Neural cell (in vitro differentiated cells): ENCODE measurements around the gene KLHL17. TPM values are rescaled to one million over a fixed set of nuclear protein-coding genes. Genes with fewer than 3 reads are reported as not detected.
A peak's percentile ranks its signal among the peaks of the same experiment; 100 is the strongest.

ENCODE experiments used
- H2AFZ ChIP-seq: fragments of 200-600, 300-800 bp; sonication (generic), shearing (Covaris generic); 2 replicates; pipeline ENCODE4 v1.6.0; 2014; ENCODE audit warnings: low read depth, mild to moderate bottlenecking, antibody characterized with exemption, low read length, moderate library complexity
- H3F3A ChIP-seq: fragments of 200-600 bp; shearing (Covaris generic); 2 replicates; pipeline ENCODE4 v1.6.1; 2016; ENCODE audit warnings: mild to moderate bottlenecking, moderate library complexity, mixed read lengths, antibody characterized with exemption, low read length; ENCODE audit not compliant: insufficient read depth, poor library complexity, severe bottlenecking
- H3K27ac ChIP-seq: fragments of 200-600, 300-800 bp; sonication (generic), shearing (Covaris generic); 2 replicates; pipeline ENCODE4 v1.5.1; 2014; ENCODE audit warnings: mild to moderate bottlenecking, low read length, moderate library complexity
- H3K27me3 ChIP-seq: fragments of 300-800, 200-600 bp; sonication (generic), shearing (Covaris generic); 2 replicates; pipeline ENCODE4 v1.6.0; 2014; ENCODE audit warnings: mild to moderate bottlenecking, low read depth, low read length, moderate library complexity; ENCODE audit not compliant: insufficient read depth
- H3K36me3 ChIP-seq: fragments of 300-800, 200-600 bp; sonication (generic), shearing (Covaris generic); 2 replicates; pipeline ENCODE4 v1.5.1; 2014; ENCODE audit warnings: mild to moderate bottlenecking, antibody characterized with exemption, low read length, moderate library complexity; ENCODE audit not compliant: insufficient read depth
- H3K4me2 ChIP-seq: fragments of 300-800, 200-600 bp; sonication (generic), shearing (Covaris generic); 2 replicates; pipeline ENCODE4 v1.6.0; 2014; ENCODE audit warnings: mild to moderate bottlenecking, low read length
- H3K4me3 ChIP-seq: fragments of 300-800, 200-600 bp; sonication (generic), shearing (Covaris generic); 2 replicates; pipeline ENCODE4 v1.5.1; 2014; ENCODE audit warnings: mild to moderate bottlenecking, low read length, moderate library complexity
- H3K79me2 ChIP-seq: fragments of 200-600 bp; shearing (Covaris generic); replicated peaks from 2 replicates; pipeline ENCODE4 v1.6.0; 2014; ENCODE audit warnings: mild to moderate bottlenecking, low read length, moderate library complexity; ENCODE audit not compliant: insufficient read depth
- H3K9ac ChIP-seq: fragments of 300-800, 200-600 bp; sonication (generic), shearing (Covaris generic); 2 replicates; pipeline ENCODE4 v1.6.1; 2016; ENCODE audit warnings: mild to moderate bottlenecking, low read length, mixed read lengths
- H3K9me2 ChIP-seq: fragments of 200-600 bp; shearing (Covaris generic); 2 replicates; pipeline ENCODE4 v1.6.1; 2016; ENCODE audit warnings: mild to moderate bottlenecking, low read length, mixed read lengths; ENCODE audit not compliant: insufficient read depth
- H3K9me3 ChIP-seq: fragments of 200-600, 300-800 bp; sonication (generic), shearing (Covaris generic); 2 replicates; pipeline ENCODE4 v1.6.1; 2016; ENCODE audit warnings: mild to moderate bottlenecking, mixed run types, low read length, moderate library complexity, mixed read lengths
- H4K20me1 ChIP-seq: fragments of 200-600 bp; shearing (Covaris generic); 2 replicates; pipeline ENCODE4 v1.6.1; 2016; ENCODE audit warnings: mild to moderate bottlenecking, mixed run types; ENCODE audit not compliant: insufficient read depth
- CTCF ChIP-seq: fragments of 450-650 bp; IDR thresholded peaks from 2 replicates; pipeline ENCODE4 v1.5.1; 2014; ENCODE audit warnings: antibody characterized with exemption, mild to moderate bottlenecking, moderate library complexity; ENCODE audit not compliant: poor library complexity, severe bottlenecking
- EP300 ChIP-seq: fragments of 450-650 bp; conservative IDR thresholded peaks from 2 replicates; pipeline ENCODE4 v1.6.1; 2014; ENCODE audit warnings: antibody characterized with exemption, mild to moderate bottlenecking, moderate library complexity; ENCODE audit not compliant: poor library complexity, severe bottlenecking
- EZH2 ChIP-seq: fragments of 200-600, 300-800 bp; shearing (Covaris generic), sonication (generic); IDR thresholded peaks from 2 replicates; pipeline ENCODE4 v1.6.1; 2014; ENCODE audit warnings: antibody characterized with exemption, low read length, borderline replicate concordance, mild to moderate bottlenecking; ENCODE audit not compliant: insufficient read depth, poor library complexity, severe bottlenecking
- MXI1 ChIP-seq: fragments of 450-650 bp; conservative IDR thresholded peaks from 2 replicates; pipeline ENCODE4 v1.6.1; 2014; ENCODE audit warnings: antibody characterized with exemption, mild to moderate bottlenecking; ENCODE audit not compliant: poor library complexity, severe bottlenecking
- POLR2AphosphoS5 ChIP-seq: IDR thresholded peaks from 2 replicates; pipeline ENCODE4 v1.6.1; 2012
- RAD21 ChIP-seq: fragments of 450-650 bp; conservative IDR thresholded peaks from 2 replicates; pipeline ENCODE4 v1.6.1; 2014; ENCODE audit warnings: antibody characterized with exemption, mild to moderate bottlenecking, moderate library complexity
- REST ChIP-seq: IDR thresholded peaks from 2 replicates; pipeline ENCODE4 v1.6.1; 2012; ENCODE audit warnings: borderline replicate concordance
- SMC3 ChIP-seq: fragments of 450-650 bp; conservative IDR thresholded peaks from 2 replicates; pipeline ENCODE4 v1.6.1; 2014; ENCODE audit warnings: antibody characterized with exemption, mild to moderate bottlenecking, moderate library complexity; ENCODE audit not compliant: poor library complexity
- TAF1 ChIP-seq: IDR thresholded peaks from 2 replicates; pipeline ENCODE4 v1.6.1; 2012; ENCODE audit warnings: low read depth
- polyA plus RNA-seq: library from polyadenylated mRNA; depleted of rRNA; stranded (reverse); fragments of >200 nt; gene quantifications from 2 replicates; pipeline ENCODE4 v1.2.3, GENCODE V29; 2014

The KLHL17 gene
- polyA plus RNA-seq, 1 donor from 2014 or later = 52.3 TPM

- Histone ChIP-seq H3K9me3 (no peaks in the 10 kb centered on the region), H3F3A (no peaks in the 10 kb centered on the region), H3K79me2 (peaks cover 4% of the 10 kb centered on the region), H3K4me3 (peak overlapping the region; percentile 91), H3K27me3 (no peaks in the 10 kb centered on the region), H4K20me1 (no peaks in the 10 kb centered on the region), H3K9me2 (no peaks in the 10 kb centered on the region), H2AFZ (no peak overlapping the region), H3K27ac (no peak overlapping the region), H3K36me3 (no peaks in the 10 kb centered on the region), H3K4me2 (no peak overlapping the region), H3K9ac (no peak overlapping the region)
- TF ChIP-seq SMC3 (no peak), TAF1 (no peak), MXI1 (no peak), CTCF (no peak), EP300 (no peak), POLR2AphosphoS5 (no peak), EZH2 (no peak), RAD21 (no peak), REST (no peak)
Observed at GRCh38 chr1:997713-997992, 37.3 kb downstream of the KLHL17 start.

- Histone ChIP-seq H3K27me3 (no peaks in the 10 kb centered on the region), H4K20me1 (no peaks in the 10 kb centered on the region), H3K27ac (peak overlapping the region; percentile 59), H3K36me3 (no peaks in the 10 kb centered on the region), H3K9me2 (no peaks in the 10 kb centered on the region), H3K4me2 (no peak overlapping the region), H3K9me3 (no peaks in the 10 kb centered on the region), H3K79me2 (peaks cover 4% of the 10 kb centered on the region), H3K4me3 (peak overlapping the region; percentile 91), H3K9ac (peak overlapping the region; percentile 98), H3F3A (no peaks in the 10 kb centered on the region), H2AFZ (no peak overlapping the region)
- TF ChIP-seq EP300 = no peak
- no peak for TF ChIP-seq POLR2AphosphoS5
- no peak for TF ChIP-seq EZH2
- peak; percentile 65 for TF ChIP-seq CTCF
- no peak for TF ChIP-seq REST
- TF ChIP-seq RAD21 = peak; percentile 25
- TF ChIP-seq SMC3 = no peak
- no peak for TF ChIP-seq MXI1
Observed at GRCh38 chr1:997993-998744, 37.8 kb downstream of the KLHL17 start.
